ENCODE results near the gene MTUS2. TPM values are rescaled to one million over a fixed set of nuclear protein-coding genes. Genes with fewer than 3 reads are reported as not detected.

Gene MTUS2
- total and polyA plus RNA-seq, 4 donors: under 0.01 to 0.70 (median 0.15) TPM

- DNase-seq (ENCODE audit: low spot score): no peak
- Histone ChIP-seq H3K36me3 (ENCODE audit: control insufficient read depth in 4 of 4, insufficient read depth in 3 of 4, low read depth in 1 of 4, low read length in 3 of 4) (peaks cover 0 to 2% (median 0%) of the 10 kb centered on the region in 4 donors), H3K9me3 (ENCODE audit: control insufficient read depth in 4 of 4, low read length in 3 of 4) (no peaks in the 10 kb centered on the region), H3K27ac (ENCODE audit: low read depth in 1 of 2, low read length in 2 of 2) (no peak overlapping the region), H3K4me1 (ENCODE audit: control insufficient read depth in 4 of 4, insufficient read depth in 4 of 4, low read length in 3 of 4) (peaks cover 0 to 3% (median 0%) of the 10 kb centered on the region in 4 donors), H3K9ac (ENCODE audit: low read depth in 1 of 2, low read length in 2 of 2) (no peak overlapping the region), H3K4me3 (ENCODE audit: low read depth in 1 of 3, low read length in 3 of 3) (no peak overlapping the region), H3K27me3 (ENCODE audit: control insufficient read depth in 4 of 4, insufficient read depth in 4 of 4, low read length in 3 of 4) (no peaks in the 10 kb centered on the region)
- no peak for TF ChIP-seq HNF4A (conservative IDR thresholded peaks at IDR 0.05)
- no peak for TF ChIP-seq GABPA (IDR thresholded peaks at IDR 0.05 in 1 of 2, conservative IDR thresholded peaks at IDR 0.05 in 1 of 2)
- TF ChIP-seq NR2F2 (IDR thresholded peaks at IDR 0.05): no peak
- no peak for TF ChIP-seq JUND (IDR thresholded peaks at IDR 0.05)
- no peak for TF ChIP-seq REST (IDR thresholded peaks at IDR 0.05)
- no peak for TF ChIP-seq YY1 (IDR thresholded peaks at IDR 0.05)
- TF ChIP-seq TAF1 (conservative IDR thresholded peaks at IDR 0.05): no peak
- TF ChIP-seq CTCF (IDR thresholded peaks at IDR 0.05; ENCODE audit: low read depth, low read length, missing input control): no peak
- no peak for TF ChIP-seq FOXA2 (IDR thresholded peaks at IDR 0.05)
- no peak for TF ChIP-seq ATF3 (IDR thresholded peaks at IDR 0.05)
- TF ChIP-seq RXRA (IDR thresholded peaks at IDR 0.05): no peak
- no peak for TF ChIP-seq HNF4G (IDR thresholded peaks at IDR 0.05)
- no peak for TF ChIP-seq SP1 (IDR thresholded peaks at IDR 0.05)
- no peak for TF ChIP-seq FOXA1 (IDR thresholded peaks at IDR 0.05)
- TF ChIP-seq RAD21 (IDR thresholded peaks at IDR 0.05): no peak
- no peak for TF ChIP-seq MAX (IDR thresholded peaks at IDR 0.05)
- TF ChIP-seq EGR1 (IDR thresholded peaks at IDR 0.05; ENCODE audit: low read depth in 2 of 2): no peak
- TF ChIP-seq ZBTB33 (IDR thresholded peaks at IDR 0.05): no peak
- WGBS: 81% methylated on average over 6 of the region's 6 CpGs
Observed at GRCh38 chr13:29538652-29539040, 718.5 kb downstream of the MTUS2 start.
